ENCODE data around the gene CRACDL. TPM values are rescaled to one million over a fixed set of nuclear protein-coding genes. Genes with fewer than 3 reads are reported as not detected.

Gene CRACDL
- total and polyA plus RNA-seq, 7 donors, result 0.36 to 8.8 (median 1.5) TPM

- Histone ChIP-seq H3K36me3 (no peaks in the 10 kb centered on the region), H3K4me3 (no peak overlapping the region), H3K4me1 (peaks cover 0 to 21% (median 15%) of the 10 kb centered on the region in 4 donors), H3K27ac (no peak overlapping the region), H3K9me3 (no peaks in the 10 kb centered on the region), H3K27me3 (no peaks in the 10 kb centered on the region)
- WGBS, 2 donors, result 94 to 96% methylated on average over 10 of the region's 10 CpGs
- TF ChIP-seq CTCF (IDR thresholded peaks at IDR 0.05), result no peak
- TF ChIP-seq POLR2A (IDR thresholded peaks at IDR 0.05), result no peak
- TF ChIP-seq POLR2AphosphoS5 (IDR thresholded peaks at IDR 0.05), result no peak
- no peak for TF ChIP-seq EP300 (IDR thresholded peaks at IDR 0.05)
- intact Hi-C loops (cut with DNase I), result no loop called here
- no peak for DNase-seq
Observed at GRCh38 chr2:98803405-98804264, 132.4 kb downstream of the CRACDL start.

DNA sequence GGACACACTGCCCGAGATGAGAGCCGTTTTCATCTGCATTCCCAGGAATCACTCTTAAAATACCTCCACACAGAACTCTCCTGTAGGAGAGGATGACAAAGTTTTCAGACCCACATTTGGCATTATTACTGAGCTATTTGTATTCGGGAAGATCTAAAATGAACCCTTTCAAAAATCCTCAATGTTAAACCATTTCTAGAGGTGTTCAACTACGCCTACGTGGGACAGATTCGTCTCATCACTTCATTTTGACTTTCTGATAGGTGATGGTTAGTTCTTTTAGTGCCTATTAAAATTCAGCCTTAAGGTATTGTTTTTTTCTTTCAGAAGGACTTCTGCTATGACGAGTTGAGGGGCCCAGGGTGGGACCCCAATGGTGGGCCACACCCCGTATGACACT is 133.7 kb downstream of the CRACDL start:
- no peaks in the 10 kb centered on the region for H3K27me3 ChIP-seq
- H3K4me3 ChIP-seq, result no peak overlapping the region
- TF ChIP-seq POLR2A (IDR thresholded peaks at IDR 0.05) (no peak), EP300 (IDR thresholded peaks at IDR 0.05) (no peak), POLR2AphosphoS5 (IDR thresholded peaks at IDR 0.05) (no peak), CTCF (IDR thresholded peaks at IDR 0.05) (no peak)
- DNase-seq, result no peak
- intact Hi-C loops (cut with DNase I), result no loop called here
- peaks cover 0 to 19% (median 15%) of the 10 kb centered on the region in 4 donors for H3K4me1 ChIP-seq
- H3K27ac ChIP-seq, result no peak overlapping the region
- WGBS, 2 donors, result 91 to 93% methylated on average over 8 of the region's 8 CpGs
- no peaks in the 10 kb centered on the region for H3K36me3 ChIP-seq
- H3K9me3 ChIP-seq, result no peaks in the 10 kb centered on the region

- 95% methylated on average over 15 of the region's 15 CpGs for WGBS, 2 donors
- Histone ChIP-seq H3K36me3 (no peaks in the 10 kb centered on the region), H3K27me3 (no peaks in the 10 kb centered on the region), H3K4me3 (no peak overlapping the region), H3K4me1 (peaks cover 0 to 16% (median 14%) of the 10 kb centered on the region in 4 donors), H3K9me3 (no peaks in the 10 kb centered on the region), H3K27ac (no peak overlapping the region)
- TF ChIP-seq POLR2A (IDR thresholded peaks at IDR 0.05) (no peak), CTCF (IDR thresholded peaks at IDR 0.05) (no peak), EP300 (IDR thresholded peaks at IDR 0.05) (no peak), POLR2AphosphoS5 (IDR thresholded peaks at IDR 0.05) (no peak)
- no peak for DNase-seq
- intact Hi-C loops (cut with DNase I), result no loop called here
Observed at GRCh38 chr2:98801921-98802321, 134.1 kb downstream of the CRACDL start.

DNA sequence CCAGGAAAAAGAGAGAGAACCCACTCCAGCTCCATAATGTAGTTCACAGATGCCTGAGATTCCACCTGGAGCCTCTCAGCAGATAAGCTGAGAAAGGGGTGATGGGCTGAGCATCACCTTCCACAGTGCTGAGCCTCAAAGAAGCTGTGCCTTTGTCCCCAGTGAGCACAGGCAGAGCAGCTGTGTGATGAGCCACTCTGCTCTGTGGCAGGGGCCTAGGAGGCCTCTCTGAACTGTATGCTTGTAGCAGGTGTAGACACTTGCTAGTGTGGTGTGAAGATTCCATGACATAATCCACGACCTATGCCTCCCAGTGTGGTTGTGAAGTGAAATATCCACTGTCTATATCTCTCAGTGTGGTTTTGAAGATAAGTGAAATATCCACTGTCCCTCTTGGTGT is 134.7 kb downstream of the CRACDL start:
- H3K36me3 ChIP-seq, result no peaks in the 10 kb centered on the region
- no peaks in the 10 kb centered on the region for H3K9me3 ChIP-seq
- intact Hi-C loops (cut with DNase I), result no loop called here
- no peaks in the 10 kb centered on the region for H3K27me3 ChIP-seq
- no peak for DNase-seq
- TF ChIP-seq POLR2A (IDR thresholded peaks at IDR 0.05) (no peak), POLR2AphosphoS5 (IDR thresholded peaks at IDR 0.05) (no peak), EP300 (IDR thresholded peaks at IDR 0.05) (no peak), CTCF (IDR thresholded peaks at IDR 0.05) (no peak)
- no peak overlapping the region for H3K27ac ChIP-seq
- no peak overlapping the region for H3K4me3 ChIP-seq
- WGBS, 2 donors, result 84 to 88% methylated on average over 1 of the region's 1 CpG
- peaks cover 0 to 10% (median 8%) of the 10 kb centered on the region in 4 donors for H3K4me1 ChIP-seq
